ENCODE results near the gene DTNBP1.
"Not testable (repeated sequence)": the region's sequence is repeated elsewhere in the genome, so short reads cannot be mapped to it uniquely, and the experiment has no call there.

DTNBP1 gene

DNA sequence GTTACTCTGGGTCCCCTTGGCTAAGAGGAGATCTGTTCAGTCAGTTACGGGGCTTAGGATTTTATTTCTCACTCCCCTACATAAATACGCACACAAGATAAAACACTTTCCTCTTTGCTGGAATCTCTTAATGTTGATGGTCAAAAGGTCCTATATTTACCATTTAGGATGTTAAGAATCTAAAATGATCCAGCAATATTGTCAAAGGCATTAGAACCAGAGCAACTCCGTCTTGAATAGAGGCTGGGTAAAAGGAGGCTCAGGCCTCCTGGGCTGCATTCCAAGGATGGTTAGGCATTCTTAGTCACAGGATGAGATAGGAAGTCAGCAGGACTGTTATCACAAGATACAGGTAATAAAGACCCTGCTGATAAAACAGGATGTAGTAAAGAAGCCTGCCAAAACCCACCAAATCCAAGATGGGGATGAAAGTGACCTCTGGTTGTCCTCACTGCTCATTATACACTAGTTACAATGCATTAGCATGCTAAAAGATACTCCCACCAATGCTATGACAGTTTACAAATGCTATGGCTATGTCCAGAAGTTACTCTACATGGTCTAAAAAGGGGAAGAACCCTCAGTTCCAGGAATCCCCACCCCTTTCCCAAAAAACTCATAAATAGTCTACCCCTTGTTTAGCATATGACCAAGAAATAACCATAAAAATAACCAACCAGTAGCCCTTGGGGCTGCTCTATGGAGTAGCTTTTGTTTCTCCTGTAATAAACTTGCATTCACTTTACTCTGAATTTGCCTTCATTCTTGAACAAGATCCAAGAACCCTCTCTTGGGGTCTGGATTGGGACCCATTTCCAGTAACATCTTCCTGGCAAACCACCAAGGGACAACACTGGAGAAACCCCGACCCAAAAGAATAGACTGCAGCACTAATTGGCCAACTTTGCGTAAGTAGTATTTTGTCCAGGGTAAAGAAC is 107.5 kb downstream of the DTNBP1 start:
- no peak for DNase-seq

DNA sequence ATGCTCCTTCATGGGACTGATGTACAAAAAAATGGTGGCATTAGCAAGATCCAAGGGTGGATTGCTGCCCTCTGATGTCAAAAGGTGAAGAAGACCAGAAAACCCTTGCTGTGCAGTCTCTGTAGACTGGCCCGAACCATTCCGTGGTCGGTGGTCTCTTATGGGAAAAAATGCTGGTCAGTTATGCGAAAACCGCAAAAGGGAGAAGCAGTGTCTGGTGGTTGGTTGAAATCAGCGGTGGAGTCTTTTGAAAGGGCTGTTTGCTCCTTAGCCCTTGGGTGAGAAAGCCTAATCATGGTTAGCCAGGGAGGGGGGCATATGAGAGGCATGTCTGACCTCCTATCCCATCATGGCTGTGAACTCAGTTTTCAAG is 108.1 kb downstream of the DTNBP1 start:
- DNase-seq: no peak

DNA sequence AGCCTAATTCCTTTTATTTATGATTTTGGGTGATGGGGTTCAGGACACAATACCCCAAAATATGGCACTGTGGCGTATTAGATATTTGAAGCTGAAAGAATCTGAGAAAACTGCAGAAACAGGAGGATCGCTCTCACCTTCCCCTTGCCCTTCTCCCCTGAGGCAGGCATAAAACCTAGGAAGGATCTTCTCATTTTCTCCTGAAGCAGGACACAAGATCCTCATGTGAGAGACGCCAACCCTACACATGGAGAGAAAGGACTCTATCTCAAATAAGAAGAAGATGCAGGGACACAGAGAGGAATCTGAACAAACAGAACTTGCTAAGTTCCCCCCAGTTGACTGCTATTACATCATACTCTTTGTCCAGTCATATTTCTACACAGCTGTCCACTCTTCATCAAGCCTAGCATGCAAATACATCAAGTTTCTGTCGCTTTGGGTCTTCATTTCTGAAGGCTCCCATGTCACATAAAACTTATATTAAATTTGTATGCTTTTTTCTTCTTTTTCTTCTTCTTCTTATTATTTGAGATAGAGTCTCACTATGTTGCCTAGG is 109.0 kb downstream of the DTNBP1 start:
- no peak for DNase-seq

DNA sequence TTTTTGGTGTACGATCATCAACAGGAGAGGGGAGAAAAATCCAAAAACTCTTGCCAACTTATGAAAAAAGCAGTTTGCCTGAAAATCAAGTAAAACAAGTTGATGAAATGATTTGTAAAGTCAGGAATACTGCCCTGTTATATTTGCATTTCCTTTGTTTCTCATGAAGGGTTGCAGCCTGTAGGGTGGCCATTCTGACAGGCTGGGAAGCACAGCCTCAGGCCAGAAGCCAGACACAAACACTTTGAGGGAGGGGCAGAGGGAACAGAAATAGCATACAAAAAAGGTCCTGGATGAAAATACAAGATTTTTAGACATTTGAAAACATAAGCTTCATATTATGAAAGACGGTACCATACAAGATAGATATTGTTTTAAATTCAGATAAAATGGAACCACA is 109.8 kb downstream of the DTNBP1 start:
- DNase-seq: no peak

DNA sequence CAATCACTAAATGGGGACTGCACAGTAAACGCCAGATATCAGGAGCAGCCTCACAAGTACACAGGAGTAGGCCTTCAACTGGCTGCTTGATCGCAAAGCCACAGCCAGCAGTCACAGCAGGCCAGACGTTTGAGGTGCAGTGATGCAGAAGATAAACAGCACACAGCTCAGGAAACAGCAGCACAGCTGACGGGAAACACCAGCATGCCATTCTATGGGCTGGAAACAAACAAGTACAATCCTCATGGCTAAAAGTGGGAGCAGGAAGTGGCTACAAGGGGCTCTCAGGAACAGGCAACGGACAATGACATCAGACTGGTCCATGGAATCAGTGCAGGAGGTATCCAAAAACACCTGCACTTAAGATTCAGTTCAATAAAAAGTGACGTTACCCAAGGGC is 111.0 kb downstream of the DTNBP1 start:
- DNase-seq: peak; percentile 88

DNA sequence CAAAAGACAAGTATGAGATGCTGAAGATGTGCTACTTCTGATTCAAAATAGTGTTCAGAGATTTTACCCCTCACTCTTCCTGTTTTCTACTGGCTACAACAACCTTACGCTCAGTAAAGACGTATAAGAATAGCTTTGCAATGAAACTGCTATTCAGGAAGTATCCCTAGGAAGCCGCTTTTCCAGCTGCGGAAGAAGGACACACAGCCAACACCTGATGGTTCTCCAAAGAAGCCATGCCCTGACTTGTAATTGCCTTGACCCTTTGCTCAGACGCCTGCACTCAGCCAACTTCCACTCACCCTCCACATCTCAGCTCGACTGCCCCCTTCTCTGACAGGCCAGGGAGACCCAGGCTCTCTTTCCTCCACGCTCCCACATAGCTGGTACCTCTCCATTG is 111.6 kb downstream of the DTNBP1 start:
- DNase-seq: no peak

DNA sequence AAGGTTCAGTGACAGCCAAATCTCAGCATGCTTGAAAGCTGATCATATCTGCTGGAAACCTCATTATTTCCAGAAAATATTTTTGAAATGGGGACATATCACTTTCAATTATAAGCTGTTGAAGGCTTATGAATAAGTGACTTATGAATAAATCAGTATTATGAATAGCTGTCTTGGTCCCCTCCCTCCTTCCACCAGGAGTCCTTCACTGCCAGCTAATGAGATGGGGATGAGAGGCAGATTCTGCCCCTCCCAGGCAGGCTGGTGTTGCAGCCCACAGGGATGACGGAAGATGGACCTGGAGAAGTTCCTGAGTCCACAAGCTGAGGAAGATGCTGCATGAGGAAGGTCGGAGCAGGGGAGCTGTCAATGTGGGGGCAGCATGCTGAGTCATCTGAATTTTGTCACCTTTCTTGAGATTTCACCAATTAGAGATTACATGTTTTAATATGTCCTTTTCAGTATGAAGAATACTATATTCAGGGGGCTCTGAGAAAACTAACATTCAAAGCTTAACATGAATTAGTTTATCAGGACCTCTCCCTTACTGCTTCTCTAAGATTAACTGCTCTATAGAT is 112.2 kb downstream of the DTNBP1 start:
- no peak for DNase-seq

DNA sequence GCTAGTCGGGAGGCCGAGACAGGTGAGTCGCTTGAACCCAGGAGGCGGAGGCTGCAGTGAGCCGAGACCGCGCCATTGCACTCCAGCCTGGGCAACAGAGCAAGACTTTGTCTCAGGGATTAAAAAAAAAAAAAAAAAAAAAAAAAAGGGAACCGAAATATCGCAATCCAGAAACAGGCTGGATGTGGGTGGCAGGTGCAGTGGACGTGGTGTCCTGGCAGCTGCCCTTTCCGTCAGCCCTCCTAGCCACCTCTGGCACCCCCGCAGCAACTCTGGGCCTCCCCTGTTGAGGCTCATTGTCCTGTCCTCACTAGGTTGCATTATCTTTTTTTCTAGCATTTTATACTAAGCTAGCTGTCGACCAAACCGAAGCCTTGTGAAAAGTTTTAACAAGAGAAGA is 113.5 kb downstream of the DTNBP1 start:
- DNase-seq: no peak

DNA sequence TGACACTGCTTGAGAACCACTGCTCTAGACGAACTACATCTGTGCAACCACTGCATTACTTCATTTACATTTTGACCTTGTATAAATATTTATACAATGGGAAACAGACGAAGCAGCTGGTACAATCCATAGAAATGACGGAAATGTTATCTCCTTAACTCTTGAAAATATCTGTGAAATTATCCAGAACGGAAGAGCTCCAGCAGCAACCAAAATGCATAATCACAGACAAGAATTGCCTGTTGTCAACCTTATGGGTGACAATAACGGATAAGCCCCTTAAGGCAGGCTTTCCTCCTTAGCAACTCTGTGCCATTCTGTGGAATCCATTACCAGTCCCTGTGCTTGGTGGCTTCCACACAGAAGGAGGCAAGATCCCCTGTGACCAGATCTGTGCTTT is 115.4 kb downstream of the DTNBP1 start:
- DNase-seq: peak; percentile 84

DNA sequence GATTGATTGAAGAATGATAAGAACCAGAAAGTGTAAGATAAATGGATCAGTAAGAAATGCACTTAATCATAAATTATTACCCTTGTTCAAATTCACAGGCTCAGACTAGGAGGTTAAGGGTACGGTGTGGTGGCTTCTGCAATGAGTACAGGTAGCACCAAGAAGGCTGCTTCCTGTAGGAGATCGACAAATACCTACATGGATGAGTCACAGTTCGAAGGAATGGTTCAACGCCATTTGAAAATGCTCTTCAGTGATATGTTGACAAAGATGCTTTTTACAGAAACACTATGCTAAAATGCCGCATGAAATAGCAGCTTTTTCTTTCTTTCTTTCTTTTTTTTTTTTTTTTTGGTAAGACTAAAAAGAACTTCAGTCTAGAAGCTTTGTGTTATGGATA is 116.2 kb downstream of the DTNBP1 start:
- DNase-seq: peak; percentile 93

DNA sequence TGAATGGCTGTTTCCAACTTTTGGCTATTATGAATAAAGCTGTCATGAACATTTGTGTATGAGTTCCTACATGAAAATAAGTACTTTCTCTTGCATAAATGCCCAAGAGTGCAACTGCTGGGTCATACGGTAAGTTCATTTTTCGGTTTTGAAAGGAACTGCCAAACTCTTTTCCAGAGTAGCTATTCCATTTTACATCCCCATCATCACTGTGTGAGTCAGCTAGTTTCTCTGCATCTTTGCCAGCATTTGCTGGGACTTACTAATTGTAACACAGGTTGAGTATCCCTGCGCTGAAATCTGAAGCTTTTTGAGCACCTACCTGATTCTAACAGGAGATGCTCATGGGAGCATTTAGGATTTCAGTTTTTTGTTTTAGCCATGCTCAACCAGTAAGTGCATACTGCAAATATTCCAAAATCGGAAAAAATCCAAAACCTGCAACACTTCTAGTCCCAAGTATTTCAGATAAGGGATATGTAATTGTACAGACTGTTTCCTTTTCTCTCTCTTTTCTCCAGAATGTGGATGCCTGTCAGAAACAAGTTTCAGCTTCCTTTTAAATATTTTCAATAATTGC is 118.4 kb downstream of the DTNBP1 start:
- DNase-seq: no peak

DNA sequence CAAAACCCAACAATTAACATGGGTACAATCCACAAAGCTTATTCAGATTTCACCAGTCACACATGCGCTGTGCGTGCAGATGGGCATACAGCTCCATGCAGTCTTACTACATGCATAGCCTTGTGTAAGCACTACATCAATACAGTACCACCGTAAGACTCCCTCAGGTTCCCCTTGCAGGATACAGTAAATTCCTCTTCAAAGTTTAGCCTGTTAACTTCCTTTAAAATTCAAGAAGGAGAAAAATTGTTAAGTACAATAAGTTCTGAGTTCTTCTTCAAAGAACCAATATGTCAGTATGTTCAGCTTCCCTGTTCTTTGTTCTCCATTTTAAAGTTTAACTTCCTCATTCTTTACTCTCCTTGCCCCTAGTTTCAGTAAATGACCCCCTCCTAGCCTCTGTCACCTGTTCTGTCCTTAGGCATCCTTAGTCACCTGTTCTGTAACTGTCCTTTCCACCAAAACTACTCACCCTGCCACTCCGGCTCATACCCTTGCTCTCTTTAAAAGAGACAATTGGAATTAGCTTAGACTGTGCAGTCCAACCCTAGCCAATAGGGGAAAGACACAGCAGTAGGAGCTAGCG is 119.4 kb downstream of the DTNBP1 start:
- not testable (repeated sequence) for DNase-seq

DNA sequence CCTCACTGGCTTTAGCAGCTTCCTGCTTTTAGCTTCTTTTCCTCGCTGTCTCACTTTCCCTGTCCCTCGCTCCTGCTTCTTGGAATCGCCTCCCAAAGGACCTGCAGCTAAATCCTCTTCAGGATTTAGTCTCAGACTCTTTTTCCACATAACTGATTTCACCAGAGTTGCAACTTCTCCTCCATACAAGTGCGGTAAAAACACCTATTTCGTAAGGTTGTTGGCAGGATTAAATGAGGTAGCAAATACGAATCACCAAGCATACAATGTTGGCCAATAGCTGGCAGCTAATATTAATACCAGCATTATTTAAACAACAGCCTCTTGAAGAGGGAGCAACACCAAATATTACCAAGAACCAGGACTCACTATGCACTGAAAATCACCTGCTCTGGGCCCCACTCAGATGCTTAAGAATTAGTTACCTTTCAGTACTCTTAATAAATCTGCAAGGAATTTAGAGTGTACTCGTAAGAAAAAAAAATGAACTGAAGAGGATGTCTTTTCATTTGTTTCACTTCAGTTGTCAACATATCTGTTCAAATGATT is 123.0 kb downstream of the DTNBP1 start:
- DNase-seq: peak; percentile 11

DNA sequence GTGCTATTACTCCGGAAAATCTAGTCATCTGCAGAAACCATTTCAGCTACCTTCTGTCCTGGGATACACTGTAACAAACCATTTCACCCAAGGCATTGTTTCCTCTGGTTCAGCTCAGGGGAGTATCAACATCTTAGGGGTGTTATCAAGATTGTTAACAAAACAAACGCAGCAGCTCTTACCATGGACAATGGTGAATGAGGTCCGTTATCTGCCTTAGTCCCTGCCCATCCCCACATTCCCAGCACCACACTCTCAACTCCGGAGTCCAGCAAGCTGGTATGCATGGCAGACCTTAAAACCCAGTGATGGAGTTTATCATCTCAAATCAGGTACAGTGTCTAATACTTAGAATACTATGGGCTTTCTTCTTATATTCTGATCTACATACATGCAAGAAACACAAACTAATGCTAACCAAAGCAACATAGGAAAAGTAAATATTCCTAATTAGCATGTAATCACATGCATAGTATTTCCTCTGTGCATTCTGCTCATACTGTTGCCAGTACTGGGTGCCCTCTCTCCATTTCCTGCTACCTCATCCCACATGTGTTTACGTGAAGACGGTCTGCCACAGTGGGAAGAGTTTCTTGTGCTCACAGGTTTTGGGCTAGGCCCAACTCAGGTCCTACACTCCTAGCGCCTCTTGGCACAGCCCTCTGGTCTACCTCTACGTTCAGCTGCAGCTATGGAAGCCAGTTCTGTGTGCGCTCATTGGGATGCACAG is 123.9 kb downstream of the DTNBP1 start:
- no peak for DNase-seq

DNA sequence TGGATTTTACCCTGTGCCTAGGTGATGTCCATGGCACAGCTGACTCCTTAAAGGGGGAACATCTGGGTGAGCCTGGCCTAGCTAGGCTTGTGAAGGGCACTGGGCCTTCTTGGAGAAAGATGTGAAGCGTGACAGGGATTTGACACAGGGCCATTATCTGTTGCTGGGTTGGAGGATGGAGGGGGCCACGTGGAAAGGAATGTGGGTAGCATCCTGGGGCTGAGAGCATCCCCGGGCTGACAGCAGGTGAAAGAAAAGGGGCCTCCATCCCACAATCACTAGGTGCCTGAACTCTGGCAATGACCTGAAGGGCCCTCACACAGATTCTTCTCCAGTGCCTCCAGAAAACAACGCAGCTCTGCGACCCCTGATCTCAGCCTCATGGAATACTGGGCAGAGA is 124.7 kb downstream of the DTNBP1 start:
- no peak for DNase-seq

DNA sequence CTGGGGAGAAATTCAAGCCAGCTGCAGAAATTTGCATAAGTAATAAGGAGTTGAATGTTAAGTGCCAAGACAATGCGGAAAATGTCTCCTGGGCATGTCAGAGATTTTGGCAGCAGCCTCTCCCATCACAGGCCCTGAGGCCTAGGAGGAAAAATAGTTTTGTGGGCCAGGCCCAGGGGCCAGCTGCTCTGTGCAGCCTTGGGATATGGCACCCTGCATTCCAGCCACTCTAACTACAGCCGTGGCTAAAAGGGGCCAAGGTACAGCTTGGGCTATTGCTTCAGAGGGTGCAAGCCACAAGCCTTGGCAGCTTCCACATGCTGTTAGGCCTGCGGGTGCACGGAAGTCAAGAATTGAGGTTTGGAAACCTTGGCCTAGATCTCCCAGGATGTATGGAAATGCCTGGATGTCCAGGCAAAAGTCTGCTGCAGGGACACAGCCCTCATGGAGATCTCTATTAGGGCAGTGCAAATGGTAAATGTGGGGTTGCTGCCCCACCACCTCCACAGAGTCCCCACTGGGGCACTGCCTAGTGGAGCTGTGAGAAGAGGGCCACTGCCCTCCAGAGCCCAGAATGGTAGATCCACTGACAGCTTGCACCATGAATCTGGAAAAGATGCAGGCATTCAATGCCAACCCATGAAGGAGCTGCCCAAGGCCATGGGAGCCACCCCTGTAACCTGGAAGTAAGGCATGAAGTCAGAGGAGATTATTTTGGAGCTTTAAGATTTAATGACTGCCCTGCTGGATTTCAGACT is 126.5 kb downstream of the DTNBP1 start:
- no peak for DNase-seq

DNA sequence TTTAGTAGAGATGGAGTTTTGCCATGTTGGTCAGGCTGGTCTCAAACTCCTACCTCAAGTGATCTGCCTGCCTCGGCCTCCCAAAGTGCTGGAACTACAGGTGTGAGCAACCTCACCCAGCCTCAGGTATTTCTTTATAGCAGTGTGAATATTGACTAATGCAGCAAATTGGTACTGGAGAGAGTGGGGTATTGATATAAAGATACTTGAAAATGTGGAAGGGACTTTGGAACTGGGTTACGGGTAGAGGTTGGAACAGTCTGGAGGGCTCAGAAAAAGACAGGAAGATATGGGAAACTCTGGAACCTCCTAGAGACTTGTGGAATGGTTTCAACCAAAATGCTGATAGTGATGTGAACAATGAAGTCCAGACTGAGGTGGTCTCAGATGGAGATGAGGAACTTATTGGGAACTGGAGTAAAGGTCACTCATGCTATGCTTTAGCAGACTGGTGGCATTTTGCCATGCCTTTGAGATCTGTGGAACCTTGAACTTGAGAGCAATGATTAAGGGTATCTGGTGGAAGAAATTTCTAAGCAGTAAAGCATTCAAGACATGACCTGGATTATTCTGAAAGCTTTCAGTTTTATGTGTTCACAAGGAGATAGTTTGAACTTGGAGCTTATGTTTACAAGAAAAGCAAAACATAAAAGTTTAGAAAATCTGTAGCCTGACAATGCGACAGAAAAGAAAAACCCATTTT is 127.2 kb downstream of the DTNBP1 start:
- no peak for DNase-seq

DNA sequence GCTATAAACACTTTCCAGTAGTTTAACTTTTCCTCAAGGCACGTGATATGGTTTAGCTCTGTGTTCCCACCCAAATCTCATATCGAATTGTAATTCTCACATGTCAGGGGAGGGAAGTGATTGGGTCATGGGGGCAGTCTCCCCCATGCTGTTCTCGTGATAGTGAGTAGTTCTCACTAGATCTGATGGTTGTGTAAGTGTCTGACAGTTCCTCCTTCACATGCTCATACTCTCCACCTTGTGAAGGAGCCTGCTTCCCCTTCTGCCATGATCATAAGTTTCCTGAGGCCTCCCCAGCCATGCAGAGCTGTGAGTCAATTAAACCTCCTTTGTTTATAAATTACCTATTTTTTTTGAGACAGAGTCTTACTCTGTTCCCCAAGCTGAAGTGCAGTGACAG is 127.9 kb downstream of the DTNBP1 start:
- DNase-seq: no peak

DNA sequence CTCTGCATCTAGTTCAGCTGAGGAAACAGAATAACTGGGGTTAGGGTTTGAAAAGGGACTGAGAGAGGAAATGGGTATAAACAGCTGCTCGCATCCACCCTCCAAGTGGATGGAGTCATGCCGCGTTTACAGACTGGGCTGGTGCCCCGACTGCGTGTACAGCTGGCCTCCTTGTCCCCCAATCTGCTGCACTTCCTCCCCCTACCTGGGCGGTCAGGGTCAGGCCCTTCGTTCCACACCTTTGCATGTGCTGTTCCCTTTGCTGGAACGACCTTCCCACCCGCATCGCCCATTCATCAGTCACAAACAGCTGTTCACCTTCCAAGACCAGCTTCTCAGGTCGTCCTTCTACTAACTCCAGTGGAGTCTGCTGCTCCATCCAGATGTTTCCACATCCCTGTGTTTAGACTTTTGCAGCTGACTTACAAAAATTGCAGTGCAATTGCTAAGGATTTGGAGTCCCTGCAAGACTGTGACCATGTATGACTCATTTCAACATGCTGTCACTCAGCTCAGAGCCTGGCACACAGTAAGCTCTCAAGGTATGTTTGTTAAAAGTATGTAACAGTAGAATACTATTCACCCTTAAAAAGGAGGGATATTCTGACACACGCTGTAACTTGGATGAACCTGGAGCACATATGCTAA is 129.3 kb downstream of the DTNBP1 start:
- DNase-seq: no peak

DNA sequence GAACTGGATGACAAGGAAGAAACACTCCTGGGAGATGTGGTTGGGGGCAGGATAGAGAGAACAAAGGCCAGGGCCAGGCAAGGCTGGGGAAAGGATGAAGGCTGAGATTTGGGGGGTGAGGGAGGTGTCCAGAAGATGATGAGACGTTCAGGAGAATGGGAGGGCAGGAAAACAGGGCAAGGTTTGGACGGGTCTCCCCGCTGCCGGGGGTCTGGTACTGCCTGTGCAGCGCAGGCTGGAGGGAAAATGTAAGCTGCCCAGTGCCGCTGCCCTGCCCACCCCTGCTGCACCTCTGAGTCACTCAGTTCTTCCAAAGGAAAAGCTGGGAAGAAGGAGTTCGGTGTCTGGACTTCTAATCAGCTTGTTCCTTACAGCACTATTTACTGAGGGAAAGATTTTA is 130.9 kb downstream of the DTNBP1 start:
- no peak for DNase-seq

DNA sequence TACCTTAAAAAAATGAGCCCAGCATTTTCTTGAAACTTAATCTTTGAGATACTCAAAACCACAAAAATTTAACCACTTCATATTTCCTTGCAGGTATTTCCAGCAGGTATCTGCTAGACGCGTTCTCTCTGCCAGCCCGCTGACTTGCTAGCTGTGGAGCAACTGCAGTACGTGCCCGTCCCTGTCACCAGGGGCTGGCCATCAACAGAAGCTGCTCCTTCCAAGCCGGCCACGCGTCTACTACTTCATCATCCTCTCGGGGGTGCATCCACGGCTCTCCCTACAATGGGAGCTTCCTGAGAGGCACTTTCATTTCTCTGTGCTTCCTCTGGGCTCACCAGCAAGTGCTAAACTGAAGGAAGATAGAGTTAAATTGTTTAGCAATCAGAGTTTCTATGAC is 132.4 kb downstream of the DTNBP1 start:
- DNase-seq: no peak
